ENCODE data around the gene CSNK1G3.
A peak's percentile ranks its signal among the peaks of the same experiment; 100 is the strongest.
"Not testable (repeated sequence)": the region's sequence is repeated elsewhere in the genome, so short reads cannot be mapped to it uniquely, and the experiment has no call there.

Gene CSNK1G3

DNA sequence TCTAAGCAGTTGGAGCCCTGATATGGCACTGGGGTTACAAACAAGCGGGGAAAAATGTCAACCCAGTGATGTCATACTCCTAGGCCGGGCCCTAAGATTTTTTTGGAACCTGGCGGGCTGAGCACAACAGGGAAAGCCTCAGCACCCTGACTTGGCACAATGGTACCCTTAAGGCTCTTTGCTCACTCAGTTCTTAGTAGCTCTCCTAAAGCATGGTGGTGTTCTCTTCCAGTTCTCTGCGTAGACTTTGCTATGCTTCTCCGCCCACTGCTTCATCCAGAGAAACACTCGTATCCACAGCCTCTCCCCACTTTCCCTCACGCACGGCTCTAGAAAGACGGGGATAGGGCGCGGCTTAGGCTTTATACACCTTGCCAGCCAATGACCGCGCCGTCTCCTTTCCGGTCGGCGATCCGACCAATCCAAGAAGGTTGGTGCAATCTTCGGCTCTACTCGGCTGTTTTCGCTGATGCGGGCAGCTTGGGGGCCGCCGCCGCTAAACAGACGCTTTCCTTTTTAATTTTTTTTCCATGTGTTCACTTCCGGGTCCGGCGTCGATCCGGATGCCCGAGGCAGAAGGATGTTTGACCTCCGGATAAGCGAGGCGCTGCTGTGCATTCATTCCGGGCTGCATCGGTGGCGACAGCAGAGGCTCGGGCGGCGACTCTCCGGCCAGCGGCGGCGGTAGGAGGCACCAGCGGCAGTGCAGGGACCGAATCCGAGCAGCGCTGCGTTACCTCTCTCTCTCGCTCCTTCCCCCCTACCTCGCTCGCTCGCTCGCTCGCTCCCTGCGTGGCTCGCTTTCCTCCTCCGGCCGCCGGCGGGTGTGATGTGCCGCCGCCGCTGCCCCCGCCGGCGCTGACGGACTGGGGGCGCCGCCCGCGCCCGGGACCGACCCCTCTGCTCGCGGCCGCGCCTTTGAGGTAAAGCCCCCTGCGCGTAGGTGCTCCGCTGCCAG lies at the start of gene CSNK1G3:
TSS of gene CSNK1G3 (plus strand) at position 530 of the 958 bp plus-strand sequence. CDS start 33,487 bp downstream, outside the sequence.
- TF ChIP-seq, protein P1, sequence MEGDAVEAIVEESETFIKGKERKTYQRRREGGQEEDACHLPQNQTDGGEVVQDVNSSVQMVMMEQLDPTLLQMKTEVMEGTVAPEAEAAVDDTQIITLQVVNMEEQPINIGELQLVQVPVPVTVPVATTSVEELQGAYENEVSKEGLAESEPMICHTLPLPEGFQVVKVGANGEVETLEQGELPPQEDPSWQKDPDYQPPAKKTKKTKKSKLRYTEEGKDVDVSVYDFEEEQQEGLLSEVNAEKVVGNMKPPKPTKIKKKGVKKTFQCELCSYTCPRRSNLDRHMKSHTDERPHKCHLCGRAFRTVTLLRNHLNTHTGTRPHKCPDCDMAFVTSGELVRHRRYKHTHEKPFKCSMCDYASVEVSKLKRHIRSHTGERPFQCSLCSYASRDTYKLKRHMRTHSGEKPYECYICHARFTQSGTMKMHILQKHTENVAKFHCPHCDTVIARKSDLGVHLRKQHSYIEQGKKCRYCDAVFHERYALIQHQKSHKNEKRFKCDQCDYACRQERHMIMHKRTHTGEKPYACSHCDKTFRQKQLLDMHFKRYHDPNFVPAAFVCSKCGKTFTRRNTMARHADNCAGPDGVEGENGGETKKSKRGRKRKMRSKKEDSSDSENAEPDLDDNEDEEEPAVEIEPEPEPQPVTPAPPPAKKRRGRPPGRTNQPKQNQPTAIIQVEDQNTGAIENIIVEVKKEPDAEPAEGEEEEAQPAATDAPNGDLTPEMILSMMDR (conservative IDR thresholded peaks at IDR 0.05; ENCODE audit: control insufficient read depth, insufficient read depth, low read depth, low read length) = no peak
- peak within 1 kb of the TSS; percentile 85 for H3K4me3 ChIP-seq (ENCODE audit: control insufficient read depth, low read depth, low read length)
- DNase-seq (ENCODE audit: low read depth) = peak; percentile 97

DNA sequence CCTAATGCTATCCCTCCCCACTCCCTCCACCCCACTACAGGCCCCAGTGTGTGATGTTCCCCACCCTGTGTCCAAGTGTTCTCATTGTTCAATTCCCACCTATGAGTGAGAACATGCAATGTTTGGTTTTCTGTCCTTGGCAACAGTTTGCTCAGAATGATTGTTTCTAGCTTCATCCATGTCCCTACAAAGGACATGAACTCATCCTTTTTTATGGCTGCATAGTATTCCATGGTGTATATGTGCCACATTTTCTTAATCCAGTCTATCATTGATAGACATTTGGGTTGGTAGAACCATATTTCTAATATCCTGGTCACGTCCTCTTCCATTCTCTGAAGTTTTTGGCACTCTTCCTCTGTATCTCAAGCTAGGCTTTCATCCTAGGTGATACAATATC lies 45.1 kb upstream of the CSNK1G3 start:
- not testable (repeated sequence) for DNase-seq (ENCODE audit: low read depth)

DNA sequence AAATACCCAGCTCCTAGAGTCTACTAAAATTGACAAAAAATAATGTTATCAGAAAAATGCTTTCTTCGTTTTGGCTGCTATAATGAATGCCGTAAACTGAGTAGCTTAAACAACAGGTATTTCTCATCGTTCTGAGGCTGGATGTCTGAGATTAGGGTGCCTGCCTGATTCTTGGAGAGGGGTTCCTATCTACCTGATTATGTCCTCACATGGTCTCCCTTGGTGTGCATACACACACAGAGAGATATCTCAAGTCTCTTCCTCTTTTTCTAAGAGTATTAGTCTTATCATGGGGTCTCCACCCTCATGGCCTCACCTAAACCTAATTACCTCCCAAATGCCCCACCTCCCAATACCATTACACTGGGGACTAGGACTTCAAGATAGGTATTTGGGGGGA lies 40.6 kb upstream of the CSNK1G3 start:
- TF ChIP-seq, protein P1 (conservative IDR thresholded peaks at IDR 0.05; ENCODE audit: control insufficient read depth, insufficient read depth, low read depth, low read length) = no peak
- DNase-seq (ENCODE audit: low read depth) = no peak
- no peak overlapping the region for H3K4me3 ChIP-seq (ENCODE audit: control insufficient read depth, low read depth, low read length)

More for the DNA sequence above, 45.1 kb upstream of the CSNK1G3 start:
- H3K4me3 ChIP-seq (ENCODE audit: control insufficient read depth, low read depth, low read length) = not testable (repeated sequence)

DNA sequence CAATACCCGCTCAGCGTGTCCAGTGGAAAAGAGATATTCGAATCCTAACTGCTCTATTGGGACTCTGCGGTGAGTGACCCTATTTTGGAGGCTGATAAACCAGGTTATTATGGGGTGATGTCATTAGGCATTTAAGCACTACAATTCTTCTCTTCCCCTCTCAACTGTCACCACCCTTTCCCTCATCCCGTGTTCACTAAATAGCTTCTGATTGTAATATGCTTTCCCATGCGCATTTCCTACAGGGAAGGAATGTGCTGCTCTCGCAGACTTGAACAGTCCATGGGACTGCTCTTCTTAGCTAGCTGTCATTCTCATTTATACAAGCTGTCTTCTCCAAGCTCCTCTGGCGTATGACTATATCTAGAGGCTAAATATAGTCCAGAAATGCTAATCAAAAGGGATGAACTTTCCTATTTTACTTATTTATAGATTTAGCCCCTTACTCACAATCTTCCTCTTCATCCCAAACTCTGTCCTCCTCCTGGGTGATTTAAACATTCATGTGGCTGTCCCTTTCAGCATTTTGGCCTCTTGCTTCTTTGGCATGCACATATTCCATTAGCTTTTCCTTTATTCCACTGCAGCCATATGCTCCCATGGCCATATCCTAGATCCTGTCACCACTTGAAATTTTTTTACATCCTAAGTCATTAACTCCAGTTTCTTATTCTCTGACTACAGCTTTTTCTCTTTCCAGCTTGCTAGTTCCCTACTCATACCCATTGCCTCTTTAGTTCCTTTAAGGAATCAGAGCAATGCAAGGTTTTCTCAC lies 39.6 kb upstream of the CSNK1G3 start:
- peak; percentile 48 for DNase-seq (ENCODE audit: low read depth)
- TF ChIP-seq, protein P1 (conservative IDR thresholded peaks at IDR 0.05; ENCODE audit: control insufficient read depth, insufficient read depth, low read depth, low read length) = no peak
- H3K4me3 ChIP-seq (ENCODE audit: control insufficient read depth, low read depth, low read length) = no peak overlapping the region

DNA sequence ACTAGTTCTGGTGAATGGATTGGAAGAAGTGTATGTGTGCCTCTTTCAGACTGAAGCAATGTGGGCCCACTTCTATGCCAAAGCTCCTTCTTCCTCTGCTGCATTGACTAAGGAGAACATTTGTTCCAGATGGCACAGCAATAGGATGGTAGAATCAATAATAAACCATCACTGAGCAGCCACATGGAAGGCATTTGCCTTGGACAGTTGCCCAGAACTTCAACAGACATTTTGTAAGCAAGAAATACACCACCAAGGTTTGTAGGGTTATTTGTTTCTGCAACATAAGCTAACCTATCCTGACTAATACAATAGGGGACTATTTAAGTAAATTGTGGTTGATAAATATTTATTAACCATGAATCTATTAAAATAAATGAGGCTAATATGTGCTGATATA lies 37.7 kb upstream of the CSNK1G3 start:
- TF ChIP-seq, protein P1 (conservative IDR thresholded peaks at IDR 0.05; ENCODE audit: control insufficient read depth, insufficient read depth, low read depth, low read length) = no peak
- no peak overlapping the region for H3K4me3 ChIP-seq (ENCODE audit: control insufficient read depth, low read depth, low read length)
- DNase-seq (ENCODE audit: low read depth) = peak; percentile 26

DNA sequence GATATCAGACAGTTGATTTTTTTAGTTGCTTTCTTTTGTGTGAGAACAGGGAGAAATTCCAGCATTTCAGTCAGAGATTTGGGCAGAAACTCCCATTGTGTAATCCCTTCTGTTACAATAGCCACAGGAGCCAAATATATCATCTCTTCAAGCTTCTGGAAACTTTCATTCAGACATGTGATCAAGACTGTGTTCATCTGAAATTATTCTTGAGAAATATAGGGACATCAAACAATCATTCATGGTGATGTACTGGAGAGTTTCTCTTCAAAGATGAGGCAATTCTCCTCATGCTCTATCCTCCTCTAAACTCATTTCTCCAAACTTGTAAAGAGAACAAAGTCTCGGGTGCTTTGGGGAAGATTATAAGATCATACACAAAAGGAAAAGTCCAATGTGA lies 35.2 kb upstream of the CSNK1G3 start:
- TF ChIP-seq, protein P1 (conservative IDR thresholded peaks at IDR 0.05; ENCODE audit: control insufficient read depth, insufficient read depth, low read depth, low read length) = no peak
- DNase-seq (ENCODE audit: low read depth) = peak; percentile 43
- no peak overlapping the region for H3K4me3 ChIP-seq (ENCODE audit: control insufficient read depth, low read depth, low read length)

DNA sequence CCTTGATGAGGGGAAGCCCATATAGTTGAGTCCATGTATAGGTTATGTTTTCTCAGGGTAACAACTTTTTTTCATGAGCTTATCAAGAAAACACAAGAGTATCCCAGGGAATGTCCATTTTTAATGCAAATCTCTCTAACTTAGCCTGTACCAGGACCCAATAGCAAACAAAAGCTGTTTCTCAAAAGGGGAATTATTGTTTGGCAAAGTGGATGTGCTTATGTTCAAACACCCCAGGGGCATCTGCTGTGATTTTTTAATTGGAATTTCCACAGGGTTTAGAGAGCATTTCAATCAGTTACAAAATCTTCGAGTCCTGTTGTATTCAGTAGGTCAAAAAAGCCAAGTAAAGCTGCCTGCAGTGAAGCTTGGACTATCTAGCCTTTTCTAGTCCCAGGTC lies 33.4 kb upstream of the CSNK1G3 start:
- DNase-seq (ENCODE audit: low read depth) = no peak
- TF ChIP-seq, protein P1 (conservative IDR thresholded peaks at IDR 0.05; ENCODE audit: control insufficient read depth, insufficient read depth, low read depth, low read length) = no peak
- no peak overlapping the region for H3K4me3 ChIP-seq (ENCODE audit: control insufficient read depth, low read depth, low read length)

All from fibroblast of mammary gland (primary cell).